Activated naive CD8-positive, alpha-beta T cell (primary cell): ENCODE data around the gene CES2.

Experiments
- H3K27ac Mint-ChIP-seq: one replicate; pipeline ENCODE4 v1.8.0; 2021; ENCODE audit warnings: mixed read lengths
- H3K27me3 Mint-ChIP-seq: one replicate; pipeline ENCODE4 v1.8.0; 2021; ENCODE audit warnings: mixed read lengths
- H3K36me3 Mint-ChIP-seq: one replicate; pipeline ENCODE4 v1.8.0; 2021; ENCODE audit warnings: mixed read lengths
- H3K4me1 Mint-ChIP-seq: one replicate; pipeline ENCODE4 v1.8.0; 2021; ENCODE audit warnings: low read depth, mixed read lengths
- H3K4me3 Mint-ChIP-seq: one replicate; pipeline ENCODE4 v1.8.0; 2021; ENCODE audit warnings: mild to moderate bottlenecking, mixed read lengths
- H3K9me3 Mint-ChIP-seq: one replicate; pipeline ENCODE4 v1.8.0; 2021; ENCODE audit warnings: low read depth, mixed read lengths

CES2 gene

DNA sequence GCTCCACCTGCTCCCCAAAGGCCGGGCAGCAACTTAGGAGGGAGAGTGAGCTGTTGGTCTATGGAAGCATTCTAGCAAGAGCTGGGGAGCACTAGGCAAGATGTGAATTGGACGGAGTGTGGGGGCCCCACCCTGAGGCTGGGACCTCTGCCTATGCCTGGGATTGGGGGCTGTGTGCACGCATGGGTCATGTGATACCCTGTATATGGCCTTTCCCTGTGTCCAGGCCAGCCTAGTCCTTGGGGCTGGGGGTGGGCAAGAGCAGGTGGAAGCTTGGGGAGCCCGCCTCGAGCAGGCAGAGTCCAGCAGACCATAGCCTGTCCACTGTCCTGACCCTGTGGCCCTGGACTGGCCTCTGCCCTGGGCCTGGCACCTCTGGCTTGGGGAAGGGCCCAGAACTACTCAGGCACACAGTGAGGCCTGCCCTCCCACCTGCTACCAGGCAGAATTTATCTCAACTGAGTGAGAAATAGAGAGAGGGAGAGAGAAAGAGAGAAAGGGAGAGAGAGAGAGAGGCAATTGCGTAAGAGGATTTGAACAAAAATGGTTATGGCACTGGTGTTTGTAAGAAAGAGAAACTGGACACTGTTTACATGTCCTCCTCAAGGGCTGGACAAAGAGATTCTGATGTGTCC, 35.9 kb upstream of the CES2 start:
- H3K9me3 Mint-ChIP-seq: no peaks in the 10 kb centered on the region
- H3K4me1 Mint-ChIP-seq: no peaks in the 10 kb centered on the region

DNA sequence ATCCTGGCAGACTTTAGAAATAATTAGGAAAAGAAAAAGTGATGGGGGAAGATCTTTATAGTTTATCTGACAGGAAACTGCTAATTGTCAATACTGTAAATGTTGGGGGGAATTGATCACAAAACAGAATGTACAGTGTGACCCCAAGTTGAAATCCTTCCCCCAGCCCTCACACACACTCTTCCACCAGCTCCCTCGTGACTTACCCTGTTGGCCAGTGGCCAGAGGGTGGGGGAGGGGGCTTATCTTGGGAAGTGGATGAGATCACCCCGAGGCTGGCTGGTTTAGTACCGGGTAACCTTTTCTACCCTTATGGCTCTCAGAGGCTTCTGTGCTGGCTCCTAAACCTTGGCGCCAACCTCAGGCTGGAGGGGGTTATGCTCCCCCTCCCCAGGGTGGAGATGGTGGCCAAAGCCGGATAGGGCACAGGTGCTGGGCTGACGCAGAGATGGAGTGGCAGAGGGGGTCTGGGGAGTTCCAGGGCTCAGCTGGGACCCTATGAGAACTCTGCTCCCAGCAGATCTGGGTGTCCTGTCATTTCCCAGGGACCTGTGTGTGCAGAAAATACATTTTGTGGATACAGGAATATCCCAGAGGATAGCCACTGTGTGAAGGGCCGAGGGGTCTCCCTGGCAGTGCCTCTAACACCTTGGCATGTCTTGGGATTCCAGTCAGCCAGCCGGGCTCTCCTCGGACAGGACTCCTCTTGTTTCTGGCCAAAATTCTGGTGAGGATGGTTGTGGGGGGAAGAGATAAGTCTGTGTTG, 35.2 kb upstream of the CES2 start:
- Mint-ChIP-seq H3K4me3 (no peak overlapping the region), H3K4me1 (no peaks in the 10 kb centered on the region), H3K27me3 (no peaks in the 10 kb centered on the region), H3K9me3 (no peaks in the 10 kb centered on the region), H3K27ac (no peak overlapping the region), H3K36me3 (no peaks in the 10 kb centered on the region)

More for the DNA sequence above, 35.9 kb upstream of the CES2 start:
- no peak overlapping the region for H3K27ac Mint-ChIP-seq
- no peak overlapping the region for H3K4me3 Mint-ChIP-seq
- H3K27me3 Mint-ChIP-seq: no peaks in the 10 kb centered on the region
- no peaks in the 10 kb centered on the region for H3K36me3 Mint-ChIP-seq

DNA sequence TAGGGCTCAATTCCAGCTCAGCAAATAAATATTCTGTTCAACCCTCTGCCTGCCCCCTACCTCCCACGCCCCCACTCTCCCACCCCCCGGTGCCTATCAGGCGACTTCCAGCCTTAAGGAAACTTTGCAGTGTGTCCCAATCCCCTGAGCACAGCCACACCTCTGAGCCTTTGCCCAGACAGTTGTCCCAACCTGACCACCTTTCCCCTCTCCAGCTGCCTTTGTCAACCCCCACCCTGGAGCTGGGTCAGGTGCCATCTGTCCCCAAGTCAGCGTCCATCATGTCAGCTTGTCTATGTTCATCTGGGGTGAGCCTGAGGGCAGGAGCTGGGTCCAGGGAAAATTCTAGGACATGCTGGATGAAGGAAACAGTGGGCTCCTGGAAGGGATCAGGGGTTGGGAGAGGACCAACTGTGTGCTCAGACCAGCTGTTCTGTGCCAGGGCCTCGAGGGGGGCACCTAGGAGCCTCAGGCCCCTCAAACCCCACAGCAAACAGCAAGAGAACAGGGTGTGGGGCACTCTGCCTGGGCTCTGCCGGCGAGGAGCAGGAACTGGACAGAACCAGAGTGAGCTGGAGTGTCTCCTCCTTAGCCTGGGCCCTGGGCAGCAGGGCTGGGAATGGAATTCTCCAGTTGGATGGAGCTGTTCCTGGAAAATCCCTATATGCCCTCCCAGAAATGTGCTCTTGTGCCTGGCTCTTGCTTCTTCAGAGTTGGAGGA, 34.4 kb upstream of the CES2 start:
- Mint-ChIP-seq H3K36me3 (no peaks in the 10 kb centered on the region), H3K4me1 (peaks cover 2% of the 10 kb centered on the region), H3K9me3 (no peaks in the 10 kb centered on the region), H3K27ac (no peak overlapping the region), H3K27me3 (no peaks in the 10 kb centered on the region), H3K4me3 (no peak overlapping the region)

DNA sequence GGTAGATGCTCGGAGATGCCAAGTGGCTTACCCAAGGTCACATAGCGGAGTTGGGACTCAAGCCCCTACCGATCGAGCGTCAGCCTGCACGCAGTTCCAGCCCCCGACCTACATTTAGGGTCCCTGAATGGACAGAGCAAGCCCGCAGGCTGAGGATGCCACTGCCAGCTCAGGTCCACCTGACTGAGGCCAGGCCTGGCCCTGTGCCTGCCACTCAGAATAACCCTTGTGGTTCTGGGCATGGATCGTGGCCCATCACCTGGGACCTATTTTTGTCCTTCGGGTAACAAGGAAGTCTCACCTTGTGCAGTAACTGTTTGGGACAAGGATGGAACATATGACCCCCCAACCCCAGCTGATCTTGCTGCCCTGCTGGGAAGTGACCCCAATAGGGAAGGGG, 33.7 kb upstream of the CES2 start:
- no peaks in the 10 kb centered on the region for H3K36me3 Mint-ChIP-seq

DNA sequence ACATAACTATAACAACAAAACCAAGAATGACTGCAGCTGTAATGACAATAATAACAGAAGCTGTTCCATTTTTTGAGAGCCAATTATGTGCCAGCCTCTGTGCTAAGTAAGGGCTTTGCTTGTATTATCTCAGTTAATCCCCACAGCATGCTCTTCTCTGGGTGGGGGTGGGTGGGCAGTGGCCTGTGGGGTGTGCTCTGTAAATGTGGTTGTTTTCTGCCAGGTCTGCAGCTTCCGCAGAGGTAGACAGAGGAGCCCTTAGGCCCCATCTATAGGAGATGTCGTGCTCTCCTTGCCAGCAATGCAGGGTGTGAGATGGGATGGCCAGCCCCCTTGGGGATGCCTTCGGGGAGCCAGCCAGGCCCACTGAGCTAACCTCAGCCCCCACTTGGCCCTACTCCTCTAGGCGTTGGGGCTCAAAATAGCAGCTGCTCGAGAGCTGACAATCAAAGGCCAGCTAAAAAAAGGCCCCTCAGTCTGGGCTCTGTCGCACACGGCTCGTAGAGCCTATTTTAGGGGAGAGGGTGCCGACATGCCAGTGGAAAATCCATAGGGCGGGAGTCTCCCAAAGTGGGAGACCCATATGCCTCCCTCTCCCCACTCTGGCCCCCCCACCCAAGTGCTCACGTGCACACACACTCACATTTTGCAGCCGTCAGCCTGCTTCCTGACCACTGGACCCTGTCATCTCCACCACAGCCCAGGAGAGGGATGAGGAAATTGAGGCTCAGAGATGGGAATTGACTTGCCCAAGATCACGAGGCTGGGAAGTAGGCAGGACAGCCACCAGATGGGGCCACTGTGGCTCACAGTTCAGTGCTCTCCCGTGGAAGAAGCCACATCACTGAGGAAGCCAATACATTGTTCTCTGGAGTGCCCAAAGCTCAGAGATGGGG, 32.4 kb upstream of the CES2 start:
- H3K36me3 Mint-ChIP-seq: no peaks in the 10 kb centered on the region
- H3K4me1 Mint-ChIP-seq: peaks cover 8% of the 10 kb centered on the region
- no peak overlapping the region for H3K27ac Mint-ChIP-seq
- H3K4me3 Mint-ChIP-seq: no peak overlapping the region
- no peaks in the 10 kb centered on the region for H3K27me3 Mint-ChIP-seq
- H3K9me3 Mint-ChIP-seq: no peaks in the 10 kb centered on the region

More for the DNA sequence above, 33.7 kb upstream of the CES2 start:
- no peak overlapping the region for H3K27ac Mint-ChIP-seq
- no peaks in the 10 kb centered on the region for H3K27me3 Mint-ChIP-seq
- H3K4me3 Mint-ChIP-seq: no peak overlapping the region
- no peaks in the 10 kb centered on the region for H3K9me3 Mint-ChIP-seq
- peaks cover 8% of the 10 kb centered on the region for H3K4me1 Mint-ChIP-seq

DNA sequence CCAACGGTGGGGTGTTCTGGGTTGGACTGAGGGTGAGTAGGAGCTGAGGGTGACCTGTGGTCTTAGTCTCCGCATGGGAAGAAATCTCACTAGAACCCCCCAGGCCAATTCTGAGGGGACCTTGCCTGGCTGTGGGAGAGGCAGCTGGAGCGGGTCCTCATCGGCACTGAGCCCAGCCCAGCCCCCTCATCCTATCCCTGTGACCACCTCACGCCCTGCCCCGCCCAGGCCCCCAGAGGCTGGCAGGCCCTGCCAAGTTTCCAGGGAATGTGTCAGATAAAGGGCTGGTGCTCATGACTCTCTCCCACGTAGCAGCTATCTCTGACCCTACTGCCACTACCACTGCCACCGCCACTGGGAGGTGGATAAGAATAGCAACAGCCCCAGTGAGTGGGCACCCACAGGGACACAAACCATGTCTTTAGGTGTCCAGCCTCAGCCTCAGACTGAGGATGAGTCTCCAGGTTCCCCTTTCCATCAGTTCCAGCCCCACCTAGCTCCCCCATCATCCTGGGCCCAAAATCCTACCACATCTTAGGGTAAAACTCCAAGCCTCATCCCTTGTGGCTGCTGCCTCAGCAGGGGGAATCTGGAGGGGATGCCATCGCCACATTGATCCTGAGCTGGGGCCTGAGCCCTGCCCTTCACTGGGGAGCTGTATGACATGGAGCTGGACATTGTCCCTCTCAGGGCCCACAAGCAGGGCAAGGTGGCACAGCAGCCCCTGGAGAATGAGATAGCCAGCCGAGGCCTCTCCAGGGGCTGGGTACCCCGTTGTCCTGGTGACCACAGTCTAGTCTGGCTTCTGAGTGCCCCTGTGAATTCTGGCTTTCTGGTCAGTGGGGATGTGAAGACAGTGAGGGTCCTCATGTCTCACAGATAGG, 31.5 kb upstream of the CES2 start:
- H3K27me3 Mint-ChIP-seq: no peaks in the 10 kb centered on the region
- no peaks in the 10 kb centered on the region for H3K36me3 Mint-ChIP-seq
- H3K27ac Mint-ChIP-seq: no peak overlapping the region
- H3K9me3 Mint-ChIP-seq: no peaks in the 10 kb centered on the region
- peaks cover 8% of the 10 kb centered on the region for H3K4me1 Mint-ChIP-seq
- no peak overlapping the region for H3K4me3 Mint-ChIP-seq

DNA sequence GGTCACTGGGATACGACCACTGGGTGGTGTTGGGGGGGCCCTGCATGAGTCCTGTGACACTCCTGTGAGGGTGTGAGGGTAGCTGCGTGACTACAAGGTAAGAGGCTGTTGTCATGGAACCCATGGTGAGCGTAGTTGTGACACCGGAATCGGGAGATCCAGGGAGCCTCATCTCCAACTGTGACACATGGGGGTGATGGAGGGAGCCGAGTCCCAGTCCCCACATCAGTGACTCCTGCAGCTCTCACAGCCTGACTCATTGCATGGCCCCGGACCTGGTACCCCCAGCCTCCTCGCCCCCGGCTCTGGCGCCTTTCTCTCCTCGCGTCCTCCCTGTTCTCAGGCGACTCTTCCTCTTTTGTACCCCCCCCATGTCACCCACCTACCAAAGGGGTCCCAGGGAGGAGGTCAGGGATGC, 30.9 kb upstream of the CES2 start:
- Mint-ChIP-seq H3K27me3 (no peaks in the 10 kb centered on the region), H3K9me3 (no peaks in the 10 kb centered on the region), H3K27ac (no peak overlapping the region), H3K36me3 (no peaks in the 10 kb centered on the region), H3K4me3 (no peak overlapping the region), H3K4me1 (peaks cover 8% of the 10 kb centered on the region)

DNA sequence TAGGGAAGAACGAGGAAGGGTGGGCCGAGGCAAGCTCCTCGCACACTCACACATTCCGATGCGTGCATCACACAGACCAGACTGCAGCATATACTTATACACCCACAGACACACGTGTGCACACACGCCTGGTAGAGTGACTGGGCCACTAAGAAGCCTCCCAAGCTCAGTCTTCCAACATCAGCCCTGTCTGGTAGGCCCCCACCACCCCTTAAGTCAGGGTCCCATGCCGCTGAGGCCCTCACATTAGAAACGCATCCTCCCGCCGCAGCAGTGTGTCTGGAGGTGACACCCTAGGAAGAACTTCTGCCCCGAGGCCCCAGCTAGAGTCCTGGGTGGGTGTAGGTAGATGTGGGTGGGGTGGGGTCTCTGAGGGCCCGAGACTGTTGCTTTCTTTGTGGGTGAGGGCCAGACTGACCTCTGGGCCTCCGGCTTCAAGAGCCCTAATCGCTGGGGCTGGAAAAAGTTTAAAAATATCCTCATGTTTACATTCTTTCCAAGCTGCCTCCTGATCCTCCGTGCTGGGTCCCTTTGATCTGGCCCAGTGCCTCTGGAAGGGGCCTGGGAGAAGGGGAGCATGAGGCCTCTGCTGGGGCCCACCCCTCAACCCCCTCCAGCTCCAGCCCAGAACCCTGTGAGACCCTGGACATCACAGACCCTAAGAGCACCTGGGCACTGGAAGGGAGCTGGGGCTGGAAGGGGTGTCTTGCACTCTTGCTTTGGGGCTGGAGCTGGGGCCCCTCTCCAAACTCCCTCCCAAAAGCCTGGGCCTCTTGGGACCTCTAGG, 30.3 kb upstream of the CES2 start:
- Mint-ChIP-seq H3K36me3 (no peaks in the 10 kb centered on the region), H3K27me3 (no peaks in the 10 kb centered on the region), H3K27ac (no peak overlapping the region), H3K4me1 (peaks cover 8% of the 10 kb centered on the region), H3K9me3 (no peaks in the 10 kb centered on the region), H3K4me3 (no peak overlapping the region)

DNA sequence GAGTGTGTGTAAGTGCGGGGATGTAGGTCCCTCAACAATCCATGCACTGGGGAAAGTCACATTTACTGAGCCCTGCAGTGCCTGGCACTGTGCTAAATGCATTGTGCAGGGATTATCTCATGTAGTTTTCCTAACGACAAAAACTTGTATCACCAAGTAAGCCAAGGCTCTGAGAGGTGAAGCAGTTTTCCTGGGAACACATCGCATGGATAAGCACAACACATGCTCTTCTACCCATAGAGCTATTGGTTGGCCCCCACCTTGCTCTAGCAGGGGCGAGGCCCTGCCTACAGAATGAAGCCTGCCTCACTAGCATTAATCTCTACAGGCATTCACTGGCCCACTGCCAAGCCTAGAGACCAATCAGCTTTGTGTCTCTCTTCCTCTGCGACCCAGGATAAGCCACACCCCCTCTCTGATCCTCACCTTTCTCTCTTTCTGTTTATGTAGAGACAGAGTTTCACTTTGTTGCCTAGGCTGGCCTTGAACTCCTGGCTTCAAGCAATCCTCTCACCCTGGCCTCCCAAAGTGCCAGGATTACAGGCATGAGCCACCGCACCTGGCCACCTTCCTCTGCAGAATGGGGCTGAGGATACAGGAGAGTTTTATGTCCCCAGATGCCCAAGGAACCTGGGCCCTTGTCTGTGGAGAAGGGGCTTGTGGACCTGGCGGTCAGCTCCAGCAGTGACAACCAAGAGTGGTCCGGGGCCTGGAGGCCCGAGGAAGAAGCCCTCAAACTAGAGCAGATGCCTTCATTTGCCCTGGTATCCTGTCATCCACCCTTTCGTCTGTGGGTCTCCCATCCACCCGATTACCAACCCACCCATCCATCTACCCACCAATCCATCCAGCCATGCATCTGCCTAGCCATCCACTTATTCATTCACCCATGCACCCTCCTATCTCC, 29.4 kb upstream of the CES2 start:
- Mint-ChIP-seq H3K27me3 (no peaks in the 10 kb centered on the region), H3K4me3 (no peak overlapping the region), H3K36me3 (no peaks in the 10 kb centered on the region), H3K4me1 (peaks cover 8% of the 10 kb centered on the region), H3K9me3 (no peaks in the 10 kb centered on the region), H3K27ac (no peak overlapping the region)

DNA sequence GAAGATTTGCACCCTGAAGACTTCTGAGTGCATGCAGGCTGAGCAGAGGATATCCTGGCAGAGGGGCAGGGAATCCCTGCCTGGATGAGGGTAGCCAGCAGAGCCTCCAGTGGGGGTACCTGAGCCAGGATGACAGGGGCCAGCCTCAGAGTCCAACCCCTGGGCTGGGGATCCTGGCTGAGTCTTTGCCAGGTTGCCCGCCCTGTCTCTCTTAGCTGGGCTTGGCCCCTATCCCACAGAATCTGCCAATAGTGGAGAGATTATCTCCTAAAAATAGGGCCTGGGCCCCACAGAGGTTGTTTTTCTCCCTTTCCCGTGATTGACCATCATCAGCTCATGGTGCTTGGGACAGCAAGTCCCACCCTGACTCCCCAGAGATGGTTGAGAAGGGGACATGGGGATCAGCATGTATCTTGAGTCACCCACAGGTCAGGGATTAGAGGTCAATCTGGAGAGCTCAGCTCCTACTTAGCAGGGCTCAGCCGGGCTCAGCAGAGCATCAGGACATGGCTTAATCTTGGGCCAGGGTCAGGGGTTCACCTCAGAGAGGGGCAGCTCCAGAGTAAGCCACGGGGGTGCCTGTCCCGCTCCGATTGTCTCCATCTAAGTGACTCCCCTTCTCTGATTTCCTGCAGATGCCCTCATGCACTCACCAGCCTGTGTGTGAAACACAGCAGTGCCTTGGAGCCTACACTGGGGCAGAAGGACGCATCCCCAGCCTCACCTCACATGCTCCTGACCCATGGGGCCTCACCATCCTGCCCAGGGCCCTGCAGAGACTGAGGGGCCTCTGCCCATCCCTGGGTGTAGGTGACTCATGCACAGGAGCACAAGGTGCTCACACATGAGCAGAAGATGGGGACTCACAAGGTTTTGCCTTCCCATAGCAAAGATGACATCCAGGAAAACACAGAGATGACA, 28.1 kb upstream of the CES2 start:
- no peaks in the 10 kb centered on the region for H3K36me3 Mint-ChIP-seq
- no peaks in the 10 kb centered on the region for H3K9me3 Mint-ChIP-seq
- no peak overlapping the region for H3K4me3 Mint-ChIP-seq
- H3K4me1 Mint-ChIP-seq: peaks cover 8% of the 10 kb centered on the region
- H3K27me3 Mint-ChIP-seq: no peaks in the 10 kb centered on the region
- H3K27ac Mint-ChIP-seq: no peak overlapping the region

DNA sequence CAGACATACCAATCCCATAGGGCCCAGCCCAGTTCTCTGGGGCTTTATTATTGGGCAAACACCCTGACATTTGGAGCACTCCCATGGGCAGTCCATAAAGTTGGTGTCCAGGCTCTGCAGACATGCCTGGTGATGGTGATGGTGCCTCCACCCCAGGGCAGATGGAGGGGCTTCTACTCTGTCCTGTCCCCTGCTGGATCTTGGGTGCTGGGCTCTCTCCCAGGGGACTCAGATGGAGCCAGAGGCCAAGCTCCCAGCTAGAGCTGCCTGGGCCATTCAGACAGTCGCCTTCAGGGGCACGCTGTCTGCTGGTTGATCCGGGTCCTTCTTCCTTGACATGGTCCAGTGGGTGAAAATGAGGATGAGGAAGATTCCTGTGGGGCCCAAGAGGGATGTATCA, 27.2 kb upstream of the CES2 start:
- H3K27ac Mint-ChIP-seq: no peak overlapping the region
- H3K4me1 Mint-ChIP-seq: peaks cover 8% of the 10 kb centered on the region
- no peak overlapping the region for H3K4me3 Mint-ChIP-seq
- no peaks in the 10 kb centered on the region for H3K27me3 Mint-ChIP-seq
- H3K36me3 Mint-ChIP-seq: no peaks in the 10 kb centered on the region
- H3K9me3 Mint-ChIP-seq: no peaks in the 10 kb centered on the region
